HG02973 (cell line): ENCODE results near the gene SHC4.
A peak's percentile ranks its signal among the peaks of the same experiment; 100 is the strongest.
"Not testable (repeated sequence)": the region's sequence is repeated elsewhere in the genome, so short reads cannot be mapped to it uniquely, and the experiment has no call there.

Experiments
- ATAC-seq: cut with Tn5 transposase; IDR thresholded peaks from one replicate; pipeline ENCODE4 v1.9.1; 2021; ENCODE audit warnings: moderate library complexity; ENCODE audit not compliant: unreplicated experiment

Gene SHC4

GRCh38 chr15:48970926-48971325 lies 7.2 kb upstream of the SHC4 start:
- ATAC-seq = not testable (repeated sequence)

DNA sequence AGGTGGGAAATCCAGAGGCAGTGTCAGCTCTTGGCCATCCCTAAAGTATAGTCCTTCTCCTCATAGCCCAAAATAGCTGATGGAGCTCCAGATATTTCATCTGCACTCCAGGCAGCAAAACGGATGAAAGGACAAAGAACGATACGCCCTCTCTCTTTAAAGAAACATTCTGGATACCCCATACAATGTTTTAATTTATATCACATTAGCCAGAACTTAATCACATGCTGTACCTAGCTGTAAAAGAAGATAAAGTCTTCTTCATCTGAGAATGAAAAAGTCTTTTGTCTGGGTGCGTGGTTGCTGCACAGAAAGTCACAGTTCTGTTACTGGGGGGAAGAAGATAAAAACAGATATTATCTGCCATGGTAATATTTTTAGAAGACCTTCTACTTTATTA lies 4.3 kb upstream of the SHC4 start:
- no peak for ATAC-seq

GRCh38 chr15:48967336-48967735 lies 3.6 kb upstream of the SHC4 start:
- ATAC-seq = no peak

DNA sequence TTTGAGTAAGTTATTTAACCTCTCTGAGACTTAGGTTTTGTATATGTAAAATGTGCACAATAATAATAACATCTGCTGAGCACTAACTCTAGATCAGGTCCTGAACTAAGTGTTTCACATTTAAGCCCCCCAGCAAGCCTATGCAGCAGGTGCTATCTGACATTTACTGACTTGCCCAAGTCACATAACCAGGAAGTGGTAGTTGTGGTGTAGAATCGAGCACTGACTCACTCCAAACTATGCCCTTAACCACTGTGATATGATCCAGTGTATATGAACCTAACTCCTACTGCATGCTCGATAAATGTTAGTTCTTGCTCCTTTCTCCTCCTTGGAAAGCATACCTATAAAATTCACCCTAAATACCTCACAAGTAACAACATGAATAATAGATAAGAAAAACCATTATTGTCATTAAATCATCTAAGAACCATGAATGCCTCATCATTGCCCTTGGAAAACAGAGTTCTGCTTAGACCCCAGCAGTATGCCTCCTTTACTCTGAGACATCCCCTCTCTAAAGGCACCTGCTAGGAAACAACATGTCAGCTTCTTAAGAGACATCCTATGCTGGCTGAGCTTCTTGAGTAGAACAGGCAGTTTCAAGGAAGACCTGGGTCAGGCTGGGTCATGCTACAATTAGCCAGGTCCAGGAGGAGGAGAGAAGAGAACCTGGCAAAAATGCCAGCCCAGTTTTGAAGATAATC lies 3.0 kb upstream of the SHC4 start:
- ATAC-seq = peak; percentile 68

GRCh38 chr15:48965972-48966371 lies 2.3 kb upstream of the SHC4 start:
- no peak for ATAC-seq

- no peak for ATAC-seq
Measured at GRCh38 chr15:48964898-48965297, 1.2 kb upstream of the SHC4 start.

DNA sequence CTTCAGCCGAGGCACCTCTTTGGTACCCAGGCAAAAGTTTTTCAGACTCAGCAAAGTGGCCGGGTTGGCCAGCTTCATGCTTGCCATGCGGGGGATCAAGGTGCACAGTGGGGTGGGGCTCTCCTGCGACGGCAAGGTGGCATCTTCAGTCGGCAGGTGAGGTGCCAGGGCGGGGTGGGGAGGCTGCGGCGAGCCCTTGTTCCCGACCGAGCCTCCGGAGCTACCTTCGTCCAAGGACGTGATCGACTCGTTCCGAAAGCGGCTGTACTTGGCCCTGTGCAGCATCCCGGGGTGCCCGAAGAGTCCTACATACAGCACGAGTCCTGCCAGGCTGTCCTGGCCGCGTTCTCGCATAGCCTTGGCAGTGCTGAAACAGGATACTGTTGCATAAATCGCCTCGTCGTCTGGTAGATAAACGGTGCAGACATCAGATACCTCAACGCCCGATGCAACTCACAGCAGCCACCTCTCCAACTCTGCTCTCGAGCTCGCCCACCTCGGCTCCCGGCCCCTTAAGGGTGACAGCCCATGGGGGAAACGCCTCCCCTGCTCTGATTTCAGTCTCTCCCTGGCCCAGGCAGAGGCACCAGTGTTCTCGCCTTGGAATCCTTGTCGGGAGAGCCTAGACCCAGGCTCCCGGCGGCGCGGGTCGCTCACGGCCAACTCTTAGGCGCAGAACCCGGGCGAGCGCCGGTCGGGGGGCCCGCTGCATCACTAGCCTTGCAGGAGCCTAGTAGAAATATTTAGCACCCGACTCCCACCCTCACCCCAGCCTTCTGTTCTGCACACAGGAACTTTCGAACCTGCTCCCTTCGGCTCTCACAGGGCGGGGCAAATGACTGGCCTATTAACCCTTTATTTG lies 826 bp downstream of the SHC4 start:
- no peak for ATAC-seq

DNA sequence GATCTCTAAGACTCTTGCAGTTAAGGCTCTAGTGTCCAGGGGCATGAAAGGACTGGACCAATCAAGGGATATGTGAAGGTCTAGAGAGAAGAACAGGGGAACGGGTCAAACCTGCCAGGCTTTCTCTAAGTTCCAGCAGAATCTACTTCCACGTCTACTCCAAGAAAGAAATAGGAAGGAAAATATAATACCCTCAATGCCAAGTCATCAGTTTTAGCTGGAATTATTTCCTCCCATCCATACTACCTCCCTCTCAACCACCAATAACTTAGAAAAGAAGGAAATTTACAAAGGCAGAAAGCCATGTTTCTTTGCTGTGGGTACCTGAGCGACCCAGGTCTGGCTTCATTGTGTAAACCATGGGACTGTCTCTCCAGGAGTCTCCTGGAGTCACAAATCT lies 7.8 kb downstream of the SHC4 start:
- no peak for ATAC-seq

DNA sequence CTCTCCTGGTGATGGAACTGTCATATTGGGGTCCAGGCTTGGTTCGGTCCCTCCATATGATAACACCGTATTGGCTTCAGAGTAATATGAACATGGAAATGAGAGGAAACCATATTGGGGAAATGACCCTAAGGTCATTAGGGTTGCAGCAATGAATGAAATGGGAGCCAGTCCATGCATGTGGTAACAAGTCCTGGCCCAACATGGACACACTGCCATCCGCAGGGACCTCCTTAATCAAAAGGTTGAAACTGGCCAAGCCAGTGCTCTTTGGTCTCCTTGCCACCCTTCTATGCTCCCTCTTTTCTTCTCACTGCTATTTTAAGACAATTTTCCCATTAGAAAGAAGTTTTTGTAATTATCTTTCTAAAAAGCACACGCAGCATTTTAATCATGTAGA lies 8.3 kb downstream of the SHC4 start:
- ATAC-seq = no peak

- no peak for ATAC-seq
Measured at GRCh38 chr15:48954538-48954937, 9.2 kb downstream of the SHC4 start.

- no peak for ATAC-seq
Measured at GRCh38 chr15:48946840-48947187, 16.9 kb downstream of the SHC4 start.

- no peak for ATAC-seq
Measured at GRCh38 chr15:48946074-48946839, 17.5 kb downstream of the SHC4 start.

DNA sequence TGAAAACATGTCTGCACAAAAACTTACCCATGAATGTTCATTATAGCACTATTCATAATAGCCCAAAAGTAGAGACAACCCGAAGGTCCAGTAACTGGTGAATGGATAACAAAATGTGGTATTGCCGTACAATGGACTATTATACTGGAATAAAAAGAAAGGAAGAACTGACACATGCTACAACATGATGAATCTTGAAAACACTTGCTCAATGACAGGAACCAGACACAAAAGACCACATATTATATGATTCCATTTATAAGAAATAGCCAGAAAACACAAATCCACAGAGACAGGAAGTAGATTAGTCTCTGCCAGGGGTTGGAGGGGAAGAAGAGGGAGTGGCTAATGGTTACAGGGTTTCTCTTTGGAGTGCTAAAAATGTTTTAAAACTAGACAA lies 18.3 kb downstream of the SHC4 start:
- ATAC-seq = no peak

GRCh38 chr15:48941904-48942303 lies 21.8 kb downstream of the SHC4 start:
- no peak for ATAC-seq

DNA sequence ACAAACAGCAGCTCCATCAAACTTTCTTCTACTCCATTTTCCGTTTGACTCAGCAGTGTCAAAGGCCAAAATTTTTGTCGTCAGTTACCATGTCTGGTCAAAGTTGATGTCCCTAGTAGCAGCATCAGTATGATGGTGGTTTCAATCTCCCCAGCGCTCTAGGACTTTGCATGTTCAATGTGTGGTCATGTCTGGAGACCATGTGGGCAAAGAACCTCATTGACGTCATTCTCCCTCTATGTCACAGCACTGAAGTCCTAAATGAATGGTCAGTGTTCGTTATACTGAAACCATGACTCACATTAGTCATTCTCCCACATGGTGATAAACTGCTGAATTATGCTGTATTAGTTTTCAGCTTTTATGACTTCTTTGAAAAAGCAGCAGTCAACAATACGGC lies 23.2 kb downstream of the SHC4 start:
- peak; percentile 83 for ATAC-seq

DNA sequence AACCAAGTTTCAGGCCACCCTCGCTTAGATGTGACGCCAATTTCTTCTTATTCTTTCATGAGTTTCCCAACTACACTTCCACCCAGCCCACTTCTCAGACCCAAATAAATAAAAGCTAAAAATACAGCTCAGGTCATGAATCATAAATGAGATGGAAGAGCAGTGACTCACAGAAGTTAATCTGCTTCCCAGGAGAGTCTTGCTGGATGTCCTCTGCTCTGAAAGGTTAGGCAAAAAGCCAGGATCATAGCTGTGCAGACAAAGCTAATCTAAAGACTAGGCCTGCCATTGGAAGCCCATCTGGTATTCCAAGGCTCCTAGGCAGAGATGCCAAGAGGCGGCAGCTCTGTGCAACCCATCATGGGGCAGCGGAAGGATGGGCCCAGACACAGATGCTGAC lies 24.1 kb downstream of the SHC4 start:
- ATAC-seq = no peak

- no peak for ATAC-seq
Measured at GRCh38 chr15:48937886-48938285, 25.8 kb downstream of the SHC4 start.

DNA sequence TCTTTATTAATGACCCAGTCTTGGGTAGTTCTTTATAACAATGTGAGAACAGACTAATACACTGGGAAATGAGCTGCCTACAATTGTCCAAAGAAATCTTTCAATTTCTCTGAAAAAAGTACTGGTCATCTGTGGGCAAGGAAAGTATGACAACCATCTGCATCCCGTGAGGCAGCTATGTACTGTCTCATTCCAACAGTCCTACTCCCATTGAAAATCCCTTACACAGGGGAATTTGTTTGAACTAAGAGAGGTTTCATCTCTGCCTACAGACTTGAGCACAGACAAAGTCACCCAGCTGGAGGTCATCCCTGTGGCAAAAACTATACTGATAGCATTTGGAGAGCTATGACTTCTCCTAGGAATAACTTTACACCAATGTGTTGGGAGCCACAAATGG lies 27.1 kb downstream of the SHC4 start:
- no peak for ATAC-seq

GRCh38 chr15:48935236-48935635 lies 28.5 kb downstream of the SHC4 start:
- ATAC-seq = no peak

DNA sequence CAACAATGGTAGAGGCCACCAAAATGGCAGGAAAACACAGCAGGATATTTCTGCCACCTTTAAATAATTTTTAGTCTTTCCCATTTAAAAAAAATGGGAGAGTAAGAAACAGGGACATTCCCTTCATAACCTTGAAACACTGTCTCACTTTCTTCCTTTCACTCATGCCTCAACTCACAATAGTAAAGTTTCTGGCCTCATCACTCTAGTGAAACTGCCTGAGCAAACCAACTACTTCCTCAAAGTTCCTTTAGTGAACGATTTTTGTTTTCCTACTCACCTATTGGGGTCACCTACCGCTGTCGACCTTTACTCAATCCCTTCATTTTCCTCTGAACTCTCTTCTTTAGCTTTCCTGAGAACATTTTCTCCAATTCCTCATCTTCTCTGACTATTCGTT lies 33.0 kb downstream of the SHC4 start:
- ATAC-seq = no peak

- no peak for ATAC-seq
Measured at GRCh38 chr15:48929661-48930060, 34.1 kb downstream of the SHC4 start.
